CD14-positive monocyte (primary cell): ENCODE data around the gene EXOC3L1. TPM values are rescaled to one million over a fixed set of nuclear protein-coding genes. Genes with fewer than 3 reads are reported as not detected.

Experiments
- DNase-seq, 3 donors: peaks; one replicate each; pipeline ENCODE4 v3.0.0-alpha.2; 2011 to 2022
- H2AFZ ChIP-seq: 2 replicates; pipeline ENCODE4 v1.6.0; 2012; ENCODE audit warnings: mild to moderate bottlenecking, low read depth, low read length, inconsistent platforms; ENCODE audit not compliant: insufficient read depth, poor library complexity, severe bottlenecking
- H3K27ac ChIP-seq, 2 donors: 1 replicate in 1 of 2; 2 replicates in 1 of 2; pipeline ENCODE4 v1.5.1; 2012 to 2013; ENCODE audit warnings: low read length in 2 of 2, control low read depth in 1 of 2, inconsistent platforms in 1 of 2, low read depth in 1 of 2, mild to moderate bottlenecking in 1 of 2
- H3K27me3 ChIP-seq, 2 donors: one replicate each; pipeline versions ENCODE4 v1.6.0 to v1.6.1; 2011 to 2013; ENCODE audit warnings: low read length in 2 of 2; ENCODE audit not compliant: control insufficient read depth in 2 of 2, insufficient read depth in 2 of 2
- H3K36me3 ChIP-seq, 2 donors: replicated peaks in 1 of 2; 1 replicate in 1 of 2; 2 replicates in 1 of 2; pipeline versions ENCODE4 v1.5.1 to v1.6.1; 2012 to 2013; ENCODE audit warnings: low read length in 2 of 2, control low read depth in 1 of 2, inconsistent platforms in 1 of 2, mild to moderate bottlenecking in 1 of 2; ENCODE audit not compliant: insufficient read depth in 2 of 2, control insufficient read depth in 1 of 2
- H3K4me1 ChIP-seq, 2 donors: 1 replicate in 1 of 2; 2 replicates in 1 of 2; pipeline versions ENCODE4 v1.5.1 to v1.6.1; 2012 to 2013; ENCODE audit warnings: low read length in 2 of 2, control low read depth in 1 of 2, inconsistent platforms in 1 of 2, mild to moderate bottlenecking in 1 of 2, moderate library complexity in 1 of 2; ENCODE audit not compliant: insufficient read depth in 2 of 2, control insufficient read depth in 1 of 2
- H3K4me2 ChIP-seq: replicated peaks from 2 replicates; pipeline ENCODE3; 2012; ENCODE audit warnings: low read length, moderate library complexity, mild to moderate bottlenecking; ENCODE audit not compliant: poor library complexity, severe bottlenecking; ENCODE audit errors: extremely low read depth
- H3K4me3 ChIP-seq, 3 experiments: fragments of 200-600 bp in 1 of 3; sonication (generic) in 1 of 3; replicated peaks in 1 of 3; 1 replicate in 2 of 3; 2 replicates in 1 of 3; pipeline ENCODE4 v1.5.1; 2011 to 2013; ENCODE audit warnings: low read length in 3 of 3, mild to moderate bottlenecking in 3 of 3, control low read depth in 2 of 3, low read depth in 2 of 3, inconsistent platforms in 1 of 3, moderate library complexity in 1 of 3
- H3K79me2 ChIP-seq: 2 replicates; pipeline ENCODE4 v1.6.0; 2012; ENCODE audit warnings: mild to moderate bottlenecking, control low read depth, inconsistent platforms, low read length, moderate library complexity; ENCODE audit not compliant: insufficient read depth
- H3K9ac ChIP-seq: 2 replicates; pipeline ENCODE4 v1.6.0; 2017; ENCODE audit warnings: low read length, mild to moderate bottlenecking; ENCODE audit not compliant: insufficient read depth, poor library complexity, severe bottlenecking
- H3K9me3 ChIP-seq, 2 donors: replicated peaks in 1 of 2; 1 replicate in 1 of 2; 2 replicates in 1 of 2; pipeline versions ENCODE4 v1.5.1 to v1.6.1; 2012 to 2013; ENCODE audit warnings: low read length in 2 of 2, control low read depth in 1 of 2; ENCODE audit not compliant: control insufficient read depth in 1 of 2, insufficient read depth in 1 of 2
- H4K20me1 ChIP-seq: 2 replicates; pipeline ENCODE4 v1.6.0; 2012; ENCODE audit warnings: mild to moderate bottlenecking, low read length, control low read depth, moderate library complexity; ENCODE audit not compliant: insufficient read depth
- H3K27ac Mint-ChIP-seq, 7 donors: one replicate each; pipeline ENCODE4 v1.8.0; 2020; ENCODE audit warnings: mild to moderate bottlenecking in 7 of 7, mixed read lengths in 7 of 7, moderate library complexity in 6 of 7, inconsistent platforms in 2 of 7
- H3K27me3 Mint-ChIP-seq, 3 donors: one replicate each; pipeline ENCODE4 v1.8.0; 2021 to 2022; ENCODE audit warnings: low read depth in 3 of 3, mild to moderate bottlenecking in 3 of 3, mixed read lengths in 3 of 3, moderate library complexity in 3 of 3, inconsistent platforms in 1 of 3
- H3K36me3 Mint-ChIP-seq, 2 donors: one replicate each; pipeline ENCODE4 v1.8.0; 2020; ENCODE audit warnings: mixed read lengths in 2 of 2, inconsistent platforms in 1 of 2, mild to moderate bottlenecking in 1 of 2
- H3K4me1 Mint-ChIP-seq: one replicate; pipeline ENCODE4 v1.8.0; 2020; ENCODE audit warnings: mild to moderate bottlenecking, mixed read lengths
- H3K4me3 Mint-ChIP-seq, 2 donors: one replicate each; pipeline ENCODE4 v1.8.0; 2020; ENCODE audit warnings: mild to moderate bottlenecking in 2 of 2, mixed read lengths in 2 of 2, moderate library complexity in 1 of 2
- H3K9me3 Mint-ChIP-seq, 7 donors: one replicate each; pipeline ENCODE4 v1.8.0; 2020 to 2022; ENCODE audit warnings: mixed read lengths in 7 of 7, mild to moderate bottlenecking in 6 of 7, moderate library complexity in 6 of 7, inconsistent platforms in 2 of 7
- CTCF ChIP-seq: fragments of 200-600 bp; IDR thresholded peaks from one replicate; pipeline ENCODE4 v1.8.0; 2022; ENCODE audit warnings: antibody characterized with exemption, mild to moderate bottlenecking
- WGBS: methylation state at CpG from one replicate; pipeline ENCODE4 v1.1.5; 2013; ENCODE audit warnings: missing lambda C conversion rate; ENCODE audit not compliant: insufficient coverage; 5-methylcytosine and 5-hydroxymethylcytosine counted together
- intact Hi-C, 2 donors: fragments of 100-400 bp; cut with micrococcal nuclease; formaldehyde crosslinking; loops; one replicate each; pipeline versions ENCODE4 v1.15.0 to v1.15.1; 2023
- polyA plus RNA-seq, 3 donors: library from polyadenylated mRNA; depleted of rRNA in 1 of 3; unstranded in 2 of 3; stranded (reverse) in 1 of 3; fragments of 300-500 nt in 2 of 3; fragments of >200 nt in 1 of 3; fragmentation: Illumina TruSeq in 2 of 3; gene quantifications; 1 replicate in 2 of 3; 2 replicates in 1 of 3; pipeline ENCODE4 v1.2.3, GENCODE V29; 2012 to 2021

EXOC3L1 gene
- polyA plus RNA-seq, 3 donors: 2.8 to 3.7 (median 3.0) TPM

- Histone ChIP-seq H3K36me3 (peaks cover 43 to 60% of the 10 kb centered on the region in 2 donors), H3K79me2 (no peaks in the 10 kb centered on the region), H3K4me3 (no peak overlapping the region), H3K9me3 (no peaks in the 10 kb centered on the region), H3K4me1 (no peaks in the 10 kb centered on the region), H3K27me3 (no peaks in the 10 kb centered on the region), H3K27ac (no peak overlapping the region), H3K4me2 (no peak overlapping the region), H3K9ac (no peak overlapping the region), H4K20me1 (peaks cover 9% of the 10 kb centered on the region), H2AFZ (no peak overlapping the region)
- peak overlapping the region in 1 of 7 donors; percentile 10 for H3K27ac Mint-ChIP-seq
- no peak overlapping the region for H3K4me3 Mint-ChIP-seq
- peaks cover 38 to 65% of the 10 kb centered on the region in 2 donors for H3K36me3 Mint-ChIP-seq
- H3K9me3 Mint-ChIP-seq: peaks cover 0 to 2% (median 0%) of the 10 kb centered on the region in 7 donors
- WGBS: 94% methylated on average over 3 of the region's 4 CpGs
- no peak for DNase-seq
- intact Hi-C loops: no loop called here
- no peak for TF ChIP-seq CTCF
- peaks cover 2% of the 10 kb centered on the region for H3K4me1 Mint-ChIP-seq
- peaks cover 0 to 5% (median 1%) of the 10 kb centered on the region in 3 donors for H3K27me3 Mint-ChIP-seq
These were observed 14.1 kb upstream of the EXOC3L1 start for GRCh38 chr16:67204076-67204475.

- intact Hi-C loops: no loop called here
- peaks cover 46 to 70% of the 10 kb centered on the region in 2 donors for H3K36me3 ChIP-seq
- no peaks in the 10 kb centered on the region for H3K4me1 ChIP-seq
- no peak overlapping the region for H3K4me3 ChIP-seq
- H3K4me2 ChIP-seq: no peak overlapping the region
- H3K79me2 ChIP-seq: no peaks in the 10 kb centered on the region
- H2AFZ ChIP-seq: no peak overlapping the region
- 95% methylated on average over 22 of the region's 23 CpGs for WGBS
- Mint-ChIP-seq H3K9me3 (peaks cover 0 to 2% (median 0%) of the 10 kb centered on the region in 7 donors), H3K27me3 (peaks cover 0 to 3% (median 1%) of the 10 kb centered on the region in 3 donors), H3K36me3 (peaks cover 44 to 72% of the 10 kb centered on the region in 2 donors), H3K27ac (no peak overlapping the region), H3K4me1 (peaks cover 4% of the 10 kb centered on the region), H3K4me3 (no peak overlapping the region)
- H4K20me1 ChIP-seq: peaks cover 20% of the 10 kb centered on the region
- H3K9me3 ChIP-seq: no peaks in the 10 kb centered on the region
- H3K27ac ChIP-seq: no peak overlapping the region
- H3K9ac ChIP-seq: no peak overlapping the region
- H3K27me3 ChIP-seq: no peaks in the 10 kb centered on the region
- no peak for TF ChIP-seq CTCF
- DNase-seq: no peak
These were observed 13.1 kb upstream of the EXOC3L1 start for GRCh38 chr16:67202956-67203493.
